Smooth muscle cell (in vitro differentiated cells): ENCODE data around the gene RAD52. TPM values are rescaled to one million over a fixed set of nuclear protein-coding genes. Genes with fewer than 3 reads are reported as not detected.

Experiments
- DNase-seq: peaks from one replicate; lab custom pipeline; 2025; ENCODE audit not compliant: unreplicated experiment; lab: John Stamatoyannopoulos, UW
- H2AFZ ChIP-seq: fragments of 200-600 bp; sonication (generic); 2 replicates; pipeline ENCODE4 v1.6.0; 2016; ENCODE audit warnings: antibody characterized with exemption, low read depth, mild to moderate bottlenecking
- H3F3A ChIP-seq: fragments of 200-600 bp; sonication (generic); 2 replicates; pipeline ENCODE4 v1.6.0; 2017; ENCODE audit warnings: antibody characterized with exemption, low read depth
- H3K27ac ChIP-seq: fragments of 200-600 bp; sonication (generic); 2 replicates; pipeline ENCODE4 v1.5.1; 2016; ENCODE audit warnings: low read depth, mild to moderate bottlenecking
- H3K27me3 ChIP-seq: fragments of 200-600 bp; sonication (generic); 2 replicates; pipeline ENCODE4 v1.6.1; 2016; ENCODE audit warnings: low read depth, mild to moderate bottlenecking
- H3K36me3 ChIP-seq: fragments of 200-600 bp; sonication (generic); 2 replicates; pipeline ENCODE4 v1.5.1; 2016; ENCODE audit warnings: low read depth
- H3K4me1 ChIP-seq: fragments of 200-600 bp; sonication (generic); 2 replicates; pipeline ENCODE4 v1.5.1; 2016; ENCODE audit warnings: low read depth
- H3K4me2 ChIP-seq: fragments of 200-600 bp; sonication (generic); 2 replicates; pipeline ENCODE4 v1.6.0; 2016; ENCODE audit warnings: mild to moderate bottlenecking
- H3K4me3 ChIP-seq: fragments of 200-600 bp; sonication (generic); 2 replicates; pipeline ENCODE4 v1.5.1; 2016; ENCODE audit warnings: mild to moderate bottlenecking
- H3K79me2 ChIP-seq: fragments of 200-600 bp; sonication (generic); 2 replicates; pipeline ENCODE4 v1.6.0; 2016; ENCODE audit warnings: low read depth, mild to moderate bottlenecking
- H3K9ac ChIP-seq: fragments of 200-600 bp; sonication (generic); 2 replicates; pipeline ENCODE4 v1.6.0; 2016; ENCODE audit warnings: low read depth
- H3K9me3 ChIP-seq: fragments of 200-600 bp; sonication (generic); replicated peaks from 2 replicates; pipeline ENCODE4 v1.5.1; 2016; ENCODE audit warnings: low read depth
- H4K20me1 ChIP-seq: fragments of 200-600 bp; sonication (generic); 2 replicates; pipeline ENCODE4 v1.6.0; 2016; ENCODE audit warnings: low read depth
- WGBS: methylation state at CpG from one replicate; pipeline ENCODE4 v1.1.7; 2016; ENCODE audit warnings: low lambda C conversion rate; 5-methylcytosine and 5-hydroxymethylcytosine counted together
- polyA plus RNA-seq: library from polyadenylated mRNA; unstranded; fragments of >200 nt; fragmentation: Nextera tagmentation; extraction: Ambion mirVana; gene quantifications from 2 replicates; pipeline ENCODE4 v1.2.1, GENCODE V29; 2016
- total RNA-seq: library from RNA; depleted of rRNA; stranded (reverse); fragments of >200 nt; gene quantifications from 2 replicates; pipeline ENCODE4 v1.2.3, GENCODE V29; 2014
- TF ChIP-seq, protein P1 (sequence below): fragments of 200-600 bp; sonication (generic); IDR thresholded peaks from 2 replicates; pipeline ENCODE4 v1.5.1; 2017; ENCODE audit warnings: borderline replicate concordance, mild to moderate bottlenecking, antibody characterized with exemption; ENCODE audit not compliant: insufficient read depth, poor library complexity, severe bottlenecking

Gene RAD52
- total and polyA plus RNA-seq, 2 experiments from 2014 or later, result 2.8 to 15.1 TPM

DNA sequence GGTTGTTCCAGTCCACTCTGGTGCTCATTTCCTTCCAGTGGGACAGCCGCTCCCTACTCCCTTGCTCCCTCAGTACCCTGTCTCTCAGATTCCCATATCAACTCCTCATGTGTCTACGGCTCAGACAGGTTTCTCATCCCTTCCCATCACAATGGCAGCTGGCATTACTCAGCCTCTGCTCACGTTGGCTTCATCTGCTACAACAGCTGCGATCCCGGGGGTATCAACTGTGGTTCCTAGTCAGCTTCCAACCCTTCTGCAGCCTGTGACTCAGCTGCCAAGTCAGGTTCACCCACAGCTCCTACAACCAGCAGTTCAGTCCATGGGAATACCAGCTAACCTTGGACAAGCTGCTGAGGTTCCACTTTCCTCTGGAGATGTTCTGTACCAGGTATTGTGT lies 69.9 kb downstream of the RAD52 start:
- Histone ChIP-seq H2AFZ (no peak overlapping the region), H3K9ac (no peak overlapping the region), H4K20me1 (no peaks in the 10 kb centered on the region), H3K4me3 (no peak overlapping the region), H3K27ac (no peak overlapping the region), H3K9me3 (no peaks in the 10 kb centered on the region), H3K27me3 (no peaks in the 10 kb centered on the region), H3K36me3 (peaks cover 35% of the 10 kb centered on the region), H3F3A (peaks cover 3% of the 10 kb centered on the region), H3K79me2 (no peaks in the 10 kb centered on the region), H3K4me2 (no peak overlapping the region), H3K4me1 (no peaks in the 10 kb centered on the region)
- TF ChIP-seq, protein P1, sequence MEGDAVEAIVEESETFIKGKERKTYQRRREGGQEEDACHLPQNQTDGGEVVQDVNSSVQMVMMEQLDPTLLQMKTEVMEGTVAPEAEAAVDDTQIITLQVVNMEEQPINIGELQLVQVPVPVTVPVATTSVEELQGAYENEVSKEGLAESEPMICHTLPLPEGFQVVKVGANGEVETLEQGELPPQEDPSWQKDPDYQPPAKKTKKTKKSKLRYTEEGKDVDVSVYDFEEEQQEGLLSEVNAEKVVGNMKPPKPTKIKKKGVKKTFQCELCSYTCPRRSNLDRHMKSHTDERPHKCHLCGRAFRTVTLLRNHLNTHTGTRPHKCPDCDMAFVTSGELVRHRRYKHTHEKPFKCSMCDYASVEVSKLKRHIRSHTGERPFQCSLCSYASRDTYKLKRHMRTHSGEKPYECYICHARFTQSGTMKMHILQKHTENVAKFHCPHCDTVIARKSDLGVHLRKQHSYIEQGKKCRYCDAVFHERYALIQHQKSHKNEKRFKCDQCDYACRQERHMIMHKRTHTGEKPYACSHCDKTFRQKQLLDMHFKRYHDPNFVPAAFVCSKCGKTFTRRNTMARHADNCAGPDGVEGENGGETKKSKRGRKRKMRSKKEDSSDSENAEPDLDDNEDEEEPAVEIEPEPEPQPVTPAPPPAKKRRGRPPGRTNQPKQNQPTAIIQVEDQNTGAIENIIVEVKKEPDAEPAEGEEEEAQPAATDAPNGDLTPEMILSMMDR, result no peak
- DNase-seq, result no peak
- 87% methylated on average over 5 of the region's 5 CpGs for WGBS

DNA sequence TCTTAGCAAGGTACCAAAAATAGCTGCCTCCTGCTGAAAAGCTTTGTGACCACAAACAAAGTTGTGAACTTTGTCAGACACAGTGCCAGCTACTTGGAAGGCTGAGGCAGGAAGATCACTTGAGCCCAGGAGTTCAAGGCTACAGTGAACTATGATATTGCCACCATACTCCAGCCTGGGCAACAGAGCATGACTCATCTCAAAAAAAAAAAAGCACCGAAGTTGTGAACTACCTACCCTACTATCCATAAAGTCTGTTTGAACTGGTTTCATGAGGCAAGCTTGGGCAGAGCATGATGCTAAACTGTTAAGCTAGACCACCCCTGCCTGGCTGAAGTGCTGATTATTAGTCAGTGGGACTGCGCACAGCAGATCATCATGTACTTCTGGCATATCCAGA lies 75.5 kb downstream of the RAD52 start:
- peaks cover 23% of the 10 kb centered on the region for H3K36me3 ChIP-seq
- TF ChIP-seq, protein P1, result no peak
- H3K4me3 ChIP-seq, result no peak overlapping the region
- 69% methylated on average over 2 of the region's 2 CpGs for WGBS
- H3K27me3 ChIP-seq, result no peaks in the 10 kb centered on the region
- H3K79me2 ChIP-seq, result no peaks in the 10 kb centered on the region
- H4K20me1 ChIP-seq, result peaks cover 4% of the 10 kb centered on the region
- no peak overlapping the region for H3K4me2 ChIP-seq
- H2AFZ ChIP-seq, result no peak overlapping the region
- no peak for DNase-seq
- no peaks in the 10 kb centered on the region for H3K4me1 ChIP-seq
- H3K9ac ChIP-seq, result no peak overlapping the region
- H3F3A ChIP-seq, result no peaks in the 10 kb centered on the region
- H3K27ac ChIP-seq, result no peak overlapping the region
- H3K9me3 ChIP-seq, result no peaks in the 10 kb centered on the region

DNA sequence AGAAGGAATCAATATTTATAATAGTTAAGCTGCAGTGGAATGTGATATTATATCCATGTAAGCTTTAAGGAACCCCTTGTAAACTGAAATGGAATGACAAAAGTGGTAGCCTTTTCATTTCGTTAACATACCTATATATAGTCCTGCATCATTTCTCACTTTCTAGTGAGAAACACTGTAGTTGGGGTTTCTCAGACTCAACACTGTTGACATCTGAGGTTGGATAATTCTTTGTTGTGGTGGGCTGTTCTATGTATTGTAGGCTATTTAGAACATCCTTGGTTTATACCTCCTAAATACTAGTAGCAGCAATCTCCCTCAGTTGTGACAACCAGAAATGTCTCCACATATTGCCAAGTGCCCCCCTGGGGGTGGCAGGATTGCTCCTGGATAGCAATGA lies 79.1 kb downstream of the RAD52 start:
- Histone ChIP-seq H3K4me2 (no peak overlapping the region), H3K4me3 (no peak overlapping the region), H3K4me1 (no peaks in the 10 kb centered on the region), H2AFZ (no peak overlapping the region), H3K27ac (no peak overlapping the region), H3K9me3 (no peaks in the 10 kb centered on the region), H3K36me3 (peaks cover 30% of the 10 kb centered on the region), H3K27me3 (no peaks in the 10 kb centered on the region), H3F3A (no peaks in the 10 kb centered on the region), H4K20me1 (peaks cover 4% of the 10 kb centered on the region), H3K79me2 (peaks cover 3% of the 10 kb centered on the region), H3K9ac (no peak overlapping the region)
- 100% methylated on average over 1 of the region's 1 CpG for WGBS
- DNase-seq, result no peak
- TF ChIP-seq, protein P1, result no peak

DNA sequence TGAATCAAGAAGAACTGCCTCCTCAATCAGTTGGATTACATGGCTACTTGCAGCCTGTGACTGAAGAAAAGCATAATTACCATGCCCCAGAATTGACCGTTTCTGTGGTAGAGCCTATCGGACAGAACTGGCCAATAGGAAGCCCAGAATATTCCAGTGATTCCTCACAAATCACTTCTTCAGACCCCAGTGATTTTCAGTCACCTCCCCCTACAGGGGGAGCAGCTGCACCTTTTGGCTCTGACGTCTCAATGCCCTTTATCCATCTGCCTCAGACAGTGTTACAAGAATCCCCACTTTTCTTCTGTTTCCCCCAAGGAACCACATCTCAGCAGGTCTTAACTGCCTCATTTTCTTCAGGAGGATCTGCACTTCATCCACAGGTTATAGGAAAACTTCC lies 80.8 kb downstream of the RAD52 start:
- H2AFZ ChIP-seq, result no peak overlapping the region
- H3K36me3 ChIP-seq, result peaks cover 41% of the 10 kb centered on the region
- peaks cover 6% of the 10 kb centered on the region for H3K79me2 ChIP-seq
- no peak overlapping the region for H3K4me3 ChIP-seq
- H3K4me1 ChIP-seq, result no peaks in the 10 kb centered on the region
- no peak for DNase-seq
- H3K27me3 ChIP-seq, result no peaks in the 10 kb centered on the region
- H3K4me2 ChIP-seq, result no peak overlapping the region
- no peaks in the 10 kb centered on the region for H3K9me3 ChIP-seq
- H3K9ac ChIP-seq, result no peak overlapping the region
- TF ChIP-seq, protein P1, result peak; percentile 7
- H3F3A ChIP-seq, result peaks cover 7% of the 10 kb centered on the region
- no peak overlapping the region for H3K27ac ChIP-seq
- H4K20me1 ChIP-seq, result peaks cover 4% of the 10 kb centered on the region
- 94% methylated on average over 3 of the region's 3 CpGs for WGBS
